Anterior cingulate cortex (tissue), 58 donors: Measurements from ENCODE around the gene EDN1.

Experiments used
- DNase-seq, 58 donors: peaks; one replicate each; lab custom pipeline; 2025; lab: John Stamatoyannopoulos, UW

The EDN1 gene

DNA sequence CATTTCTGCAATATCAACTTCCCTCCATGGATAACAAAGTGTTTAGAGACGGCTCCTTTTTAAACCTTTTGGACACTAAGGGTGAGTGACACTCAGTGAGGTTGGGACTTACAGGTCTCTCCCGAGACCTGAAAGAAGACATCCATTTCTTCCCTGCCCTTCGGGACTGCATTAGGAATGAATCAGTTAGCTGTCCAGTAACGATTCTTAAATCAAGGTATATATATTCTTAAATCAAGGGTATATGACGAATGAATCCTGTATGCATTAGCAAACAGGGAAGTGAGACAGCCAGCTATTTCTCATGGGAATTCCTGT lies 52.9 kb downstream of the EDN1 start:
- no peak for DNase-seq

DNA sequence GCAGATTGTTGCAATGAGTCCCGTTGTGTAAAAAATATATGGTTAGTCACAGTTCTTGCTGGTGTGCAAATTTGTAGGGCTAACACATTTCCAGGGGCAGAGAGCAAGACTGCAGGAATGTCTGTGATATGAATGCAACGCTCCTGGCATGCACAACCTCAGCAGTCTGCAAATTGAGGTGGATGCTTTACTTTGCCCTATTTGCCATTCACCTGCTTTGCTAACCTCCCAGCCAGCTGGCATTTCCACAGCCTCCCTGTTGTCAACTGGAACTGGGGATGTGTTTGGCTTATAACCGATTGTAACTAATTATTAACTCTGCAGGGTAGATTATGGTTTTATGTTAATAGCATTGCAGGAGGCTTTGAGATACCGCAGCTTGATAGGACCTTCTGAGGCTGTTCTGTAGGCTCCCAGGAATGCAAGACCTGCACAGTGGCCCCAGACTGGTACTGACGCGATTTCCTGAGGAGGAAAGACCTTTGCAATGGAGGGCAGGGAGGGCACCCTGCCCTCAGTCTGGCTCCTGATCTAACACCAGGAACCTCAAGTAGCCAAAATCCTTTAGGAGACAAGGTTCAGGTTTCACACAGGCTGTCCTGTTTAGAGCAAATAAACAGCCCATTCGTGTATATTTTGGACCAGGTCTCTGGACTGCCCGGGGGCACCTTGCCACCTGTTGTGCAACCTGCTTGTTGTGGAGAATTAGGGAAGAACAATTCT lies 53.4 kb downstream of the EDN1 start:
- no peak for DNase-seq

DNA sequence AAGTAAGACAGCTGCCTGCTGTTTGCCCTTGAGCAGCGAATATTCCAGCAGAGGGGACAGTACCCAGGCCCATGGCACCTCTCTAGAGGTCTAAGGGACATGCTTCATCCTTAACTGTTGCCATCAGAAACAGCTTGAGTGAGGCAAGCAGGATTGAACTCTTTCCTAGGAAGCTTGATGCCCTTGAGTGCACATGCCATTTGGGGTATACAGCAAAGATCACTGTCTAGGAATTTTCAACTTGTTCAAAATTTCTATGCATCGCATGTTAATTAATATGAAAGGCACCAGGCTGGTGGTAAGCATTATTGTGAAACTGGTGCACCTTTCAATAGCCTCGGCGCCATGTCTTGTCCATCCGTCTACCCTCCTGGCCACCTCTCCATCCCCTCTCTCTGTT lies 54.1 kb downstream of the EDN1 start:
- DNase-seq = no peak

DNA sequence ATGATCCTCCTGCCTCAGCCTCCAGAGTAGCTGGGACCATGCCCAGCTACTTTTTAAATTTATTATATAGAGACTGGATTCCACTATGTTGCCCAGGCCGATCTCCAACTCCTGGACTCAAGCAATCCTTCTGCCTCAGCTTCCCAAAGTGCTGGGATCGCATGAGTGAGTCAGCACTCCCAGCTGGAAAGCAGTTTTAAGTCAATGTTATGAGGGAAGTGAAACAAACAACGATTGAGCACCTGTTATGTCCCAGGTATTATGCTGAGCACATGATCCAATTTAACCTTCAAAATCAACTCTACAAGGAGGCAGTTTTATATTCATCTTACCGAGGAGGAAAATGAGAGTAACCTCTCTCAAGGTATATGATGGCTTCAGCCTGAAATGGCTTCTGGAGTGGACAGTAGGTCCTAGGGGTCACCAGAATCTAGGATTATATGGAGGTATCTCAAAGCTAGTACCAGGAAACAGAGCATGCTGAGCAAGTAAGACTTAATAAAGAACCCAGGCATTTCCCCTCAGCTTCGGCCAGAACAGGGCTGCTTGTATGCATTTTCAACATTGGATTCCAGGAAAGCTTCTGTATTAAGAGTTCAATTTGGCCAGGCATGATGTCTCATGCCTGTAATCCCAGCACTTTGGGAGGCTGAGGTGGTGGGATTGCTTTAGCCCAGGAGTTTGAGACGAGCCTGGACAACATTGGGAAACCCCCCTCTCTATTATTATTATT lies 55.0 kb downstream of the EDN1 start:
- no peak for DNase-seq

DNA sequence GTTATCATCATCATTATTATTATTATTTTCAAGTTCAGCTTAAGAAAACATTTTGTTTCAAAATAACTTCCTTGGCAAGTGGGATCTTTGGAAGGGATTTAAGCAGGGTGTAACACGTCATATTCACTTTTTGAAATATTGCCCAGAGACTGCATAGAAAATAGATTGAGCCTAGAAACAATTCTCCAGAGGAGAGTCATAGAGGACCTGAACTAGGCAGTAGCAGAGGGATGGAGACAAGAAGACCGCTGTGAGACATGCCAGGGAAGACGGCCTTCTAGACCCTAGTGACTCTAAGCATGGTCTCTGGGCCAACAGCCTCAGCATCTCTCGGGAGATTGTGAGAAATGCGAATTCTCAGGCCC lies 55.5 kb downstream of the EDN1 start:
- DNase-seq = no peak
